Measurements from ENCODE around the gene KRT7.
A peak's percentile ranks its signal among the peaks of the same experiment; 100 is the strongest.

Gene KRT7

GRCh38 chr12:52205612-52206303 lies 27.3 kb upstream of the KRT7 start:
- Histone ChIP-seq H2BK120ac (ENCODE audit: low read depth, low read length) (no peak overlapping the region), H3K4me2 (ENCODE audit: low read length, poor library complexity, severe bottlenecking) (no peak overlapping the region), H2BK15ac (ENCODE audit: low read depth, poor library complexity, severe bottlenecking) (no peak overlapping the region), H3K18ac (ENCODE audit: low read depth in 1 of 2, low read length in 2 of 2) (no peak overlapping the region), H3K14ac (ENCODE audit: low read length in 2 of 2) (no peak overlapping the region), H3K27me3 (ENCODE audit: control insufficient read depth in 1 of 2, insufficient read depth in 1 of 2, low read length in 2 of 2) (peaks cover 0 to 9% of the 10 kb centered on the region in 2 experiments), H3K4ac (ENCODE audit: low read depth in 1 of 2, low read length in 2 of 2) (no peak overlapping the region), H4K91ac (ENCODE audit: low read length) (no peak overlapping the region), H3K23ac (ENCODE audit: low read length in 2 of 2) (no peak overlapping the region), H2BK12ac (ENCODE audit: low read length in 2 of 2) (no peak overlapping the region), H2AFZ (ENCODE audit: low read depth, low read length) (no peak overlapping the region), H3K9me3 (ENCODE audit: control insufficient read depth, low read length) (no peaks in the 10 kb centered on the region), H3K79me1 (replicated peaks; ENCODE audit: low read length, poor library complexity, severe bottlenecking) (no peaks in the 10 kb centered on the region), H3K27ac (ENCODE audit: low read length, poor library complexity, severe bottlenecking) (no peak overlapping the region), H3K36me3 (ENCODE audit: control insufficient read depth in 1 of 2, insufficient read depth in 2 of 2, low read depth in 1 of 2, low read length in 2 of 2) (no peaks in the 10 kb centered on the region), H4K8ac (ENCODE audit: low read length) (no peak overlapping the region), H3K4me3 (ENCODE audit: insufficient read depth in 1 of 2, low read depth in 1 of 2, low read length in 2 of 2) (no peak overlapping the region), H2BK5ac (ENCODE audit: low read depth, low read length, poor library complexity, severe bottlenecking) (no peak overlapping the region), H3K9ac (ENCODE audit: low read length) (no peak overlapping the region), H2AK5ac (ENCODE audit: low read length, severe bottlenecking) (peak overlapping the region; percentile 11), H3K4me1 (ENCODE audit: control insufficient read depth, insufficient read depth, low read depth, low read length) (peaks cover 54% of the 10 kb centered on the region)
- no peak for DNase-seq
- 96% methylated on average over 4 of the region's 4 CpGs for WGBS

DNA sequence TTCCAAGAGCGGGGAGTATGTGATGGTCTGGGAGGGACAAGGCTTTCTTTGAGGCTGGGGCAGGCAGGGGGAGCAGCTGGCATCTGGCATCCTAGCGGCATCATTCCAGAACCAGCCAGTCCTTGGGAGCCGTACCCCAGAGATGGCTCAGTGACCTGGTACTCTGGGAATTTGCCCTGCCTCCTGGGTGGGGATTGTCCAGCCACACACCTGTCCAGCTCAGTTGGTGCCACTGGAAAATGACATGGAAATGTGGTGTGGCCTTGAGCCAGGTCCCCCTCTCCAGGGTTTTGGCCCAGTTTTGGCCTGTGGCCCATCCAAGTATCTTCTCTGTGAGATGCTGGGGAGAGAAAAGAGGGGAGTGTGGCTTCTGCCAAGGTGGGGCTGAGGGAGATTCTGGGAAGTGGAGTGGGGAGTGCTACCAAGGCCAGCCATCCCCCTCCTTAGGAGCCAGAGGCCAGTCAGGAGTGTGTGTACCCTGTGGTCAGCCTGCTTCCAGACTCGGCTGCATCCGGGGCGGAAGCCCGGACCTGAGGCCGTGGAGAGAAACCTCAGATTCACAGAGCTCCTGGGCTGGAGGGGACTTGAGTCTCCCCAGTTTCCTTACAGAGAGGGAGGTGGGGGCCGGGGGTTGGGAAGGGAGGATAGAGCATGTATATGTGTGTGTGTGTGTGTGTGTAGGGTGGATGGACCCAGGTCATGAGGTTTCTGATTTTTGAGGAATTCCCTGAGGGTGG lies 26.6 kb upstream of the KRT7 start:
- Histone ChIP-seq H3K4me1 (ENCODE audit: control insufficient read depth, insufficient read depth, low read depth, low read length) (peaks cover 50% of the 10 kb centered on the region), H2AK5ac (ENCODE audit: low read length, severe bottlenecking) (peak overlapping the region; percentile 26), H2BK12ac (ENCODE audit: low read length in 2 of 2) (no peak overlapping the region), H4K91ac (ENCODE audit: low read length) (no peak overlapping the region), H3K9me3 (ENCODE audit: control insufficient read depth, low read length) (no peaks in the 10 kb centered on the region), H2BK120ac (ENCODE audit: low read depth, low read length) (no peak overlapping the region), H3K27ac (ENCODE audit: low read length, poor library complexity, severe bottlenecking) (no peak overlapping the region), H3K4me3 (ENCODE audit: insufficient read depth in 1 of 2, low read depth in 1 of 2, low read length in 2 of 2) (no peak overlapping the region), H3K27me3 (ENCODE audit: control insufficient read depth in 1 of 2, insufficient read depth in 1 of 2, low read length in 2 of 2) (peaks cover 0 to 9% of the 10 kb centered on the region in 2 experiments), H2BK15ac (ENCODE audit: low read depth, poor library complexity, severe bottlenecking) (no peak overlapping the region), H3K36me3 (ENCODE audit: control insufficient read depth in 1 of 2, insufficient read depth in 2 of 2, low read depth in 1 of 2, low read length in 2 of 2) (no peaks in the 10 kb centered on the region), H4K8ac (ENCODE audit: low read length) (no peak overlapping the region), H3K79me1 (replicated peaks; ENCODE audit: low read length, poor library complexity, severe bottlenecking) (no peaks in the 10 kb centered on the region), H3K23ac (ENCODE audit: low read length in 2 of 2) (no peak overlapping the region), H3K14ac (ENCODE audit: low read length in 2 of 2) (no peak overlapping the region), H3K4ac (ENCODE audit: low read depth in 1 of 2, low read length in 2 of 2) (no peak overlapping the region), H3K18ac (ENCODE audit: low read depth in 1 of 2, low read length in 2 of 2) (no peak overlapping the region), H3K9ac (ENCODE audit: low read length) (no peak overlapping the region), H3K4me2 (ENCODE audit: low read length, poor library complexity, severe bottlenecking) (no peak overlapping the region), H2BK5ac (ENCODE audit: low read depth, low read length, poor library complexity, severe bottlenecking) (no peak overlapping the region), H2AFZ (ENCODE audit: low read depth, low read length) (no peak overlapping the region)
- DNase-seq, result no peak
- WGBS, result 88% methylated on average over 9 of the region's 9 CpGs

- Histone ChIP-seq H3K18ac (ENCODE audit: low read depth in 1 of 2, low read length in 2 of 2) (no peak overlapping the region), H2BK120ac (ENCODE audit: low read depth, low read length) (no peak overlapping the region), H3K23ac (ENCODE audit: low read length in 2 of 2) (no peak overlapping the region), H2BK12ac (ENCODE audit: low read length in 2 of 2) (no peak overlapping the region), H4K91ac (ENCODE audit: low read length) (no peak overlapping the region), H3K9me3 (ENCODE audit: control insufficient read depth, low read length) (no peaks in the 10 kb centered on the region), H2BK15ac (ENCODE audit: low read depth, poor library complexity, severe bottlenecking) (no peak overlapping the region), H3K4me2 (ENCODE audit: low read length, poor library complexity, severe bottlenecking) (no peak overlapping the region), H2AFZ (ENCODE audit: low read depth, low read length) (no peak overlapping the region), H3K27ac (ENCODE audit: low read length, poor library complexity, severe bottlenecking) (no peak overlapping the region), H3K79me1 (replicated peaks; ENCODE audit: low read length, poor library complexity, severe bottlenecking) (no peaks in the 10 kb centered on the region), H3K14ac (ENCODE audit: low read length in 2 of 2) (no peak overlapping the region), H3K9ac (ENCODE audit: low read length) (no peak overlapping the region), H3K4me1 (ENCODE audit: control insufficient read depth, insufficient read depth, low read depth, low read length) (peaks cover 50% of the 10 kb centered on the region), H3K36me3 (ENCODE audit: control insufficient read depth in 1 of 2, insufficient read depth in 2 of 2, low read depth in 1 of 2, low read length in 2 of 2) (no peaks in the 10 kb centered on the region), H2BK5ac (ENCODE audit: low read depth, low read length, poor library complexity, severe bottlenecking) (no peak overlapping the region), H3K4ac (ENCODE audit: low read depth in 1 of 2, low read length in 2 of 2) (no peak overlapping the region), H2AK5ac (ENCODE audit: low read length, severe bottlenecking) (peak overlapping the region; percentile 12), H3K4me3 (ENCODE audit: insufficient read depth in 1 of 2, low read depth in 1 of 2, low read length in 2 of 2) (no peak overlapping the region), H4K8ac (ENCODE audit: low read length) (no peak overlapping the region), H3K27me3 (ENCODE audit: control insufficient read depth in 1 of 2, insufficient read depth in 1 of 2, low read length in 2 of 2) (peaks cover 0 to 9% of the 10 kb centered on the region in 2 experiments)
- WGBS, result 91% methylated on average over 2 of the region's 2 CpGs
- no peak for DNase-seq
Measured at GRCh38 chr12:52207106-52207505, 25.9 kb upstream of the KRT7 start.

- Histone ChIP-seq H3K36me3 (ENCODE audit: control insufficient read depth in 1 of 2, insufficient read depth in 2 of 2, low read depth in 1 of 2, low read length in 2 of 2) (no peaks in the 10 kb centered on the region), H2BK12ac (ENCODE audit: low read length in 2 of 2) (no peak overlapping the region), H3K4me2 (ENCODE audit: low read length, poor library complexity, severe bottlenecking) (no peak overlapping the region), H3K4me3 (ENCODE audit: insufficient read depth in 1 of 2, low read depth in 1 of 2, low read length in 2 of 2) (no peak overlapping the region), H3K14ac (ENCODE audit: low read length in 2 of 2) (no peak overlapping the region), H2BK15ac (ENCODE audit: low read depth, poor library complexity, severe bottlenecking) (no peak overlapping the region), H2BK5ac (ENCODE audit: low read depth, low read length, poor library complexity, severe bottlenecking) (no peak overlapping the region), H3K18ac (ENCODE audit: low read depth in 1 of 2, low read length in 2 of 2) (peak overlapping the region in 1 of 2 experiments; percentile 13), H3K4me1 (ENCODE audit: control insufficient read depth, insufficient read depth, low read depth, low read length) (peaks cover 43% of the 10 kb centered on the region), H3K79me1 (replicated peaks; ENCODE audit: low read length, poor library complexity, severe bottlenecking) (no peaks in the 10 kb centered on the region), H3K27ac (ENCODE audit: low read length, poor library complexity, severe bottlenecking) (no peak overlapping the region), H3K23ac (ENCODE audit: low read length in 2 of 2) (no peak overlapping the region), H2AK5ac (ENCODE audit: low read length, severe bottlenecking) (no peak overlapping the region), H3K9ac (ENCODE audit: low read length) (no peak overlapping the region), H3K4ac (ENCODE audit: low read depth in 1 of 2, low read length in 2 of 2) (no peak overlapping the region), H4K91ac (ENCODE audit: low read length) (no peak overlapping the region), H3K9me3 (ENCODE audit: control insufficient read depth, low read length) (no peaks in the 10 kb centered on the region), H3K27me3 (ENCODE audit: control insufficient read depth in 1 of 2, insufficient read depth in 1 of 2, low read length in 2 of 2) (peaks cover 0 to 16% of the 10 kb centered on the region in 2 experiments), H2BK120ac (ENCODE audit: low read depth, low read length) (no peak overlapping the region), H4K8ac (ENCODE audit: low read length) (no peak overlapping the region), H2AFZ (ENCODE audit: low read depth, low read length) (no peak overlapping the region)
- 52% methylated on average over 10 of the region's 10 CpGs for WGBS
- peak; percentile 39 for DNase-seq
Measured at GRCh38 chr12:52207895-52208294, 25.1 kb upstream of the KRT7 start.

Measured in mesenchymal stem cell (in vitro differentiated cells and primary cell).